SK-N-SH (cell line): ENCODE measurements around the gene KIF19. TPM values are rescaled to one million over a fixed set of nuclear protein-coding genes. Genes with fewer than 3 reads are reported as not detected.

Experiments
- CTCF ChIA-PET: fragments of 300-600, 350-600 bp; formaldehyde crosslinking; extraction: SDS; loops from one replicate; lab custom pipeline; 2021; lab: Yijun Ruan, JAX
- POLR2A ChIA-PET: fragments of 350-600 bp; sonication (Branson Sonifier 250); formaldehyde crosslinking; extraction: SDS; loops from one replicate; lab custom pipeline; 2020; ENCODE audit warnings: antibody characterized with exemption, inconsistent platforms; lab: Yijun Ruan, JAX
- DNase-seq: peaks from one replicate; pipeline ENCODE4 v3.0.0; 2012
- H2AFZ ChIP-seq: fragments of 200-600 bp; sonication (generic); 2 replicates; pipeline ENCODE4 v1.8.1; 2016; ENCODE audit warnings: antibody characterized with exemption, mild to moderate bottlenecking, low read depth
- H3F3A ChIP-seq: fragments of 200-600 bp; sonication (generic); replicated peaks from 2 replicates; pipeline ENCODE3; 2016; ENCODE audit warnings: antibody characterized with exemption, mild to moderate bottlenecking; ENCODE audit not compliant: insufficient read depth
- H3K27ac ChIP-seq, 2 experiments: fragments of 200-500 bp in 1 of 2; fragments of 200-600 bp in 1 of 2; sonication (Bioruptor generic) in 1 of 2; sonication (generic), shearing (Covaris generic) in 1 of 2; 2 replicates each; pipeline versions ENCODE4 v1.5.1 to v1.6.1; 2014 to 2016; ENCODE audit warnings: low read depth in 2 of 2, inconsistent platforms in 1 of 2, low read length in 1 of 2, mild to moderate bottlenecking in 1 of 2, mixed read lengths in 1 of 2
- H3K27me3 ChIP-seq: fragments of 200-600 bp; sonication (generic), shearing (Covaris generic); 2 replicates; pipeline ENCODE4 v1.6.1; 2016; ENCODE audit warnings: mixed run types; ENCODE audit not compliant: insufficient read depth
- H3K36me3 ChIP-seq, 2 experiments: fragments of 200-500 bp in 1 of 2; fragments of 200-600 bp in 1 of 2; sonication (Bioruptor generic) in 1 of 2; sonication (generic) in 1 of 2; replicated peaks in 1 of 2; 2 replicates each; pipeline versions ENCODE3 to v1.5.1; 2014 to 2016; ENCODE audit warnings: low read length in 1 of 2, mild to moderate bottlenecking in 1 of 2; ENCODE audit not compliant: insufficient read depth in 2 of 2, control insufficient read depth in 1 of 2
- H3K4me1 ChIP-seq, 2 experiments: fragments of 200-500 bp in 1 of 2; fragments of 200-600 bp in 1 of 2; sonication (Bioruptor generic) in 1 of 2; sonication (generic), shearing (Covaris generic) in 1 of 2; 2 replicates each; pipeline versions ENCODE4 v1.5.1 to v1.6.1; 2014 to 2016; ENCODE audit warnings: low read depth in 1 of 2, low read length in 1 of 2, mixed run types in 1 of 2; ENCODE audit not compliant: insufficient read depth in 2 of 2, control insufficient read depth in 1 of 2
- H3K4me2 ChIP-seq: fragments of 200-600 bp; sonication (generic), shearing (Covaris generic); 2 replicates; pipeline ENCODE4 v1.6.1; 2017; ENCODE audit warnings: mixed run types
- H3K4me3 ChIP-seq, 2 experiments: fragments of 200-500 bp in 1 of 2; fragments of 200-600 bp in 1 of 2; sonication (Bioruptor generic) in 1 of 2; sonication (generic), shearing (Covaris generic) in 1 of 2; 2 replicates each; pipeline versions ENCODE4 v1.5.1 to v1.8.1; 2014 to 2016; ENCODE audit warnings: low read depth in 2 of 2, inconsistent platforms in 1 of 2, low read length in 1 of 2, mild to moderate bottlenecking in 1 of 2, mixed read lengths in 1 of 2, moderate library complexity in 1 of 2
- H3K79me2 ChIP-seq: fragments of 200-600 bp; sonication (generic); 2 replicates; pipeline ENCODE4 v1.8.1; 2017; ENCODE audit warnings: mild to moderate bottlenecking; ENCODE audit not compliant: insufficient read depth
- H3K9ac ChIP-seq: fragments of 200-600 bp; sonication (generic); 2 replicates; pipeline ENCODE4 v1.6.1; 2017; ENCODE audit warnings: mixed run types
- H3K9me2 ChIP-seq: fragments of 200-600 bp; sonication (generic); 2 replicates; pipeline ENCODE4 v1.6.1; 2017; ENCODE audit warnings: mixed run types
- H3K9me3 ChIP-seq: fragments of 200-600 bp; sonication (generic); 2 replicates; pipeline ENCODE4 v1.6.1; 2017; ENCODE audit warnings: mixed run types, mild to moderate bottlenecking, moderate library complexity
- H4K20me1 ChIP-seq: fragments of 200-600 bp; sonication (generic); 2 replicates; pipeline ENCODE4 v1.6.1; 2017; ENCODE audit warnings: mild to moderate bottlenecking, mixed run types; ENCODE audit not compliant: insufficient read depth
- JUND ChIP-seq: IDR thresholded peaks from 2 replicates; pipeline ENCODE4 v1.4.0; 2012
- MEF2A ChIP-seq: IDR thresholded peaks from 2 replicates; pipeline ENCODE4 v1.4.0; 2012; ENCODE audit warnings: low read depth, borderline replicate concordance
- MXI1 ChIP-seq: IDR thresholded peaks from 2 replicates; pipeline ENCODE4 v1.6.1; 2012; ENCODE audit warnings: mild to moderate bottlenecking, low read depth, low read length, improper control_type of control experiment
- NRF1 ChIP-seq: IDR thresholded peaks from 2 replicates; pipeline ENCODE4 v1.6.1; 2012; ENCODE audit warnings: low read depth, mild to moderate bottlenecking, low read length
- RAD21 ChIP-seq: IDR thresholded peaks from 2 replicates; pipeline ENCODE4 v1.6.1; 2012; ENCODE audit warnings: mild to moderate bottlenecking, low read length
- RCOR1 ChIP-seq: fragments of 150-350 bp; IDR thresholded peaks from 2 replicates; pipeline ENCODE4 v1.6.1; 2017; ENCODE audit warnings: antibody characterized with exemption, low read length
- RFX5 ChIP-seq: IDR thresholded peaks from 2 replicates; pipeline ENCODE4 v1.6.1; 2012; ENCODE audit warnings: mild to moderate bottlenecking, improper control_type of control experiment, low read length
- RXRA ChIP-seq: IDR thresholded peaks from 2 replicates; pipeline ENCODE4 v1.4.0; 2012; ENCODE audit warnings: low read depth, mild to moderate bottlenecking, borderline replicate concordance
- TCF12 ChIP-seq: IDR thresholded peaks from 2 replicates; pipeline ENCODE4 v1.4.0; 2012
- TEAD4 ChIP-seq: IDR thresholded peaks from 2 replicates; pipeline ENCODE4 v1.4.0; 2012; ENCODE audit warnings: mild to moderate bottlenecking, borderline replicate concordance; ENCODE audit not compliant: insufficient read depth
- YY1 ChIP-seq: IDR thresholded peaks from 2 replicates; pipeline ENCODE4 v1.4.0; 2012; ENCODE audit warnings: low read depth, mild to moderate bottlenecking
- WGBS: methylation state at CpG from one replicate; pipeline ENCODE4 v1.1.6; 2017; ENCODE audit warnings: low lambda C conversion rate; 5-methylcytosine and 5-hydroxymethylcytosine counted together
- polyA plus RNA-seq, 3 experiments: library from polyadenylated mRNA; depleted of rRNA; stranded (reverse); fragments of >200 nt; gene quantifications; 2 replicates each; pipeline ENCODE4 v1.2.3, GENCODE V29; 2012
- TF ChIP-seq, protein P1 (sequence below): IDR thresholded peaks from 2 replicates; pipeline ENCODE4 v1.4.0; 2012; ENCODE audit warnings: low read depth, borderline replicate concordance
- TF ChIP-seq, protein P2 (sequence below): IDR thresholded peaks from 2 replicates; pipeline ENCODE4 v1.4.0; 2012; ENCODE audit warnings: low read depth, borderline replicate concordance
- TF ChIP-seq, protein P3 (sequence below): IDR thresholded peaks from 2 replicates; pipeline ENCODE4 v1.6.1; 2012; ENCODE audit warnings: mild to moderate bottlenecking, low read depth, low read length, moderate library complexity

The KIF19 gene
- polyA plus RNA-seq, 1 of the 3 experiments (the other 2 are of a cell fraction), result not detected

DNA sequence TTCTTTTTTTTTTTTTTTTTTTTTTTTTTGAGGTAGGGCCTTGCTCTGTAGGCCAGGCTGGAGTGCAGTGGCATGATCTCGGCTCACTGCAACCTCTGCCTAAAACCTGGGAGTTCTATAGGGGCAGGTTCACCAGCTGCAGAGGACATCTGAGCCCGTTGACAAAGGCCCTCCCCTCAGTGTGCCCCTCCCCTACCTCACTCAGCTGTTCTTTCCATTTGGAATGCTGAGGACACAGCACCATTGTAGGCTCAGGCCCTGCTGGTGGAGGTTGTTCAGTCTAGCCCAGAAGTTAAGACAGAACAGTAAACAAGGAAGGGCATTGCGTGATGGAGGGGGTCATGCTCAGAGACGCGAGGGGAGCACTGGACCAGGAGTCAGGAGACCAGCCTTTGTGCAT, 21.8 kb upstream of the KIF19 start:
- POLR2A ChIA-PET, result no interaction called here
- Histone ChIP-seq H3K9me3 (no peaks in the 10 kb centered on the region), H3K79me2 (no peaks in the 10 kb centered on the region), H4K20me1 (no peaks in the 10 kb centered on the region), H3F3A (no peaks in the 10 kb centered on the region), H3K4me2 (no peak overlapping the region), H3K4me3 (no peak overlapping the region), H2AFZ (no peak overlapping the region), H3K27ac (no peak overlapping the region), H3K27me3 (no peaks in the 10 kb centered on the region), H3K36me3 (no peaks in the 10 kb centered on the region), H3K9ac (no peak overlapping the region), H3K4me1 (no peaks in the 10 kb centered on the region), H3K9me2 (no peaks in the 10 kb centered on the region)
- TF ChIP-seq RCOR1 (no peak), TEAD4 (no peak), JUND (no peak), TCF12 (no peak), RFX5 (no peak), RXRA (no peak), MEF2A (no peak), MXI1 (no peak), YY1 (no peak), NRF1 (no peak), RAD21 (no peak)
- TF ChIP-seq, protein P1, sequence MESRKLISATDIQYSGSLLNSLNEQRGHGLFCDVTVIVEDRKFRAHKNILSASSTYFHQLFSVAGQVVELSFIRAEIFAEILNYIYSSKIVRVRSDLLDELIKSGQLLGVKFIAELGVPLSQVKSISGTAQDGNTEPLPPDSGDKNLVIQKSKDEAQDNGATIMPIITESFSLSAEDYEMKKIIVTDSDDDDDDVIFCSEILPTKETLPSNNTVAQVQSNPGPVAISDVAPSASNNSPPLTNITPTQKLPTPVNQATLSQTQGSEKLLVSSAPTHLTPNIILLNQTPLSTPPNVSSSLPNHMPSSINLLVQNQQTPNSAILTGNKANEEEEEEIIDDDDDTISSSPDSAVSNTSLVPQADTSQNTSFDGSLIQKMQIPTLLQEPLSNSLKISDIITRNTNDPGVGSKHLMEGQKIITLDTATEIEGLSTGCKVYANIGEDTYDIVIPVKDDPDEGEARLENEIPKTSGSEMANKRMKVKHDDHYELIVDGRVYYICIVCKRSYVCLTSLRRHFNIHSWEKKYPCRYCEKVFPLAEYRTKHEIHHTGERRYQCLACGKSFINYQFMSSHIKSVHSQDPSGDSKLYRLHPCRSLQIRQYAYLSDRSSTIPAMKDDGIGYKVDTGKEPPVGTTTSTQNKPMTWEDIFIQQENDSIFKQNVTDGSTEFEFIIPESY, result no peak
- TF ChIP-seq, protein P2, sequence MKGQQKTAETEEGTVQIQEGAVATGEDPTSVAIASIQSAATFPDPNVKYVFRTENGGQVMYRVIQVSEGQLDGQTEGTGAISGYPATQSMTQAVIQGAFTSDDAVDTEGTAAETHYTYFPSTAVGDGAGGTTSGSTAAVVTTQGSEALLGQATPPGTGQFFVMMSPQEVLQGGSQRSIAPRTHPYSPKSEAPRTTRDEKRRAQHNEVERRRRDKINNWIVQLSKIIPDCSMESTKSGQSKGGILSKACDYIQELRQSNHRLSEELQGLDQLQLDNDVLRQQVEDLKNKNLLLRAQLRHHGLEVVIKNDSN, result no peak
- WGBS, result 37% methylated on average over 5 of the region's 5 CpGs
- no peak for DNase-seq
- CTCF ChIA-PET, result interaction anchor here (0.8 to 4.5 kb wide), 11 partner anchors 17 to 186 kb away, joined by 3 to 20 read pairs (median 4); partner anchors contain the start of genes BTBD17 and GPR142

DNA sequence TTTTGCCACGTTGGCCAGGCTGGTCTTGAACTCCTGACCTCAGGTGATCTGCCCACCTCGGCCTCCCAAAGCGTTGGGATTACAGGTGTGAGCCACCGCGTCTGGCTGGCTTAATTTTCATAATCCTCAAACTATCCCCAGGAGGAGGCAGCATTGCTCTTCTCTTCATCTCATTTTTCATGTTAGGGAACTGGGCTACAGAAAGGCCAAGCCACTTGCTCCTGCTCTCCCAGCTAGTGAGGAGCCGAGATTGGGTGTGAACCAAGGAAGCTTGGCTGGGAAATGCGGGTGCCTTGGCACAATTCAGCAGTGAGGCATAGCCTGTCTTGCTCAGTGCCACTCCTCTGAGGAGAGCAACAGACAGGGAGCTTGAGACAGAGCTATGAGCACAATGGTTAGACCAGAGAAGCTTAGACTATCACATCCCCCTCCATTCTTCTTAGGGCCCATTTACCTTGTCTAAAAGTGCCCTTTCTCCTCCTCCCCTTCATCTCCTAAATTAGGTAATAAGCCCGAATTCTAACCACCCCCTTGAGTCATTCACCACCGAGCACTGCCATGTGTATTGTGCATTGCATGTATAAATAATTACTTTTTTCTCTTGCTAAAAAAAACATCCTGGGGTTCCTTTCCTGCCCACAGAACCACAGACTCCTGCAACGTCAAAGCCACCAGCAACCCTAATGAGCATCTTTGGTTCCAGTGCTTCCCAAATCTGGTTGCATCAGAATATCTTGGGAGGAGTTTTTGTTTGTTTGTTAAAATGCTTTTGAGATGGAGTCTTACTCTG, 20.0 kb upstream of the KIF19 start:
- H3K36me3 ChIP-seq, result no peaks in the 10 kb centered on the region
- no peak for DNase-seq
- TF ChIP-seq RAD21, result peak; percentile 28; the same call in 1 of the 2 replicates
- TF ChIP-seq, protein P3, sequence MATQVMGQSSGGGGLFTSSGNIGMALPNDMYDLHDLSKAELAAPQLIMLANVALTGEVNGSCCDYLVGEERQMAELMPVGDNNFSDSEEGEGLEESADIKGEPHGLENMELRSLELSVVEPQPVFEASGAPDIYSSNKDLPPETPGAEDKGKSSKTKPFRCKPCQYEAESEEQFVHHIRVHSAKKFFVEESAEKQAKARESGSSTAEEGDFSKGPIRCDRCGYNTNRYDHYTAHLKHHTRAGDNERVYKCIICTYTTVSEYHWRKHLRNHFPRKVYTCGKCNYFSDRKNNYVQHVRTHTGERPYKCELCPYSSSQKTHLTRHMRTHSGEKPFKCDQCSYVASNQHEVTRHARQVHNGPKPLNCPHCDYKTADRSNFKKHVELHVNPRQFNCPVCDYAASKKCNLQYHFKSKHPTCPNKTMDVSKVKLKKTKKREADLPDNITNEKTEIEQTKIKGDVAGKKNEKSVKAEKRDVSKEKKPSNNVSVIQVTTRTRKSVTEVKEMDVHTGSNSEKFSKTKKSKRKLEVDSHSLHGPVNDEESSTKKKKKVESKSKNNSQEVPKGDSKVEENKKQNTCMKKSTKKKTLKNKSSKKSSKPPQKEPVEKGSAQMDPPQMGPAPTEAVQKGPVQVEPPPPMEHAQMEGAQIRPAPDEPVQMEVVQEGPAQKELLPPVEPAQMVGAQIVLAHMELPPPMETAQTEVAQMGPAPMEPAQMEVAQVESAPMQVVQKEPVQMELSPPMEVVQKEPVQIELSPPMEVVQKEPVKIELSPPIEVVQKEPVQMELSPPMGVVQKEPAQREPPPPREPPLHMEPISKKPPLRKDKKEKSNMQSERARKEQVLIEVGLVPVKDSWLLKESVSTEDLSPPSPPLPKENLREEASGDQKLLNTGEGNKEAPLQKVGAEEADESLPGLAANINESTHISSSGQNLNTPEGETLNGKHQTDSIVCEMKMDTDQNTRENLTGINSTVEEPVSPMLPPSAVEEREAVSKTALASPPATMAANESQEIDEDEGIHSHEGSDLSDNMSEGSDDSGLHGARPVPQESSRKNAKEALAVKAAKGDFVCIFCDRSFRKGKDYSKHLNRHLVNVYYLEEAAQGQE, result no peak
- H3K4me1 ChIP-seq, result no peaks in the 10 kb centered on the region
- no peak overlapping the region for H2AFZ ChIP-seq
- no peaks in the 10 kb centered on the region for H3K9me2 ChIP-seq
- no peaks in the 10 kb centered on the region for H3F3A ChIP-seq
- no peak overlapping the region for H3K9ac ChIP-seq
- H3K4me3 ChIP-seq, result no peak overlapping the region
- H3K27me3 ChIP-seq, result no peaks in the 10 kb centered on the region
- POLR2A ChIA-PET, result no interaction called here
- H3K79me2 ChIP-seq, result no peaks in the 10 kb centered on the region
- 37% methylated on average over 10 of the region's 10 CpGs for WGBS
- no peaks in the 10 kb centered on the region for H4K20me1 ChIP-seq
- CTCF ChIA-PET, result interaction anchor here (0.5 to 4.5 kb wide), 11 partner anchors 8 to 152 kb away, joined by 3 to 20 read pairs (median 4); partner anchors contain the start of genes BTBD17 and GPR142
- no peak overlapping the region for H3K27ac ChIP-seq
- no peaks in the 10 kb centered on the region for H3K9me3 ChIP-seq
- H3K4me2 ChIP-seq, result no peak overlapping the region
